ENCODE measurements around the gene CTNNA3.

DNA sequence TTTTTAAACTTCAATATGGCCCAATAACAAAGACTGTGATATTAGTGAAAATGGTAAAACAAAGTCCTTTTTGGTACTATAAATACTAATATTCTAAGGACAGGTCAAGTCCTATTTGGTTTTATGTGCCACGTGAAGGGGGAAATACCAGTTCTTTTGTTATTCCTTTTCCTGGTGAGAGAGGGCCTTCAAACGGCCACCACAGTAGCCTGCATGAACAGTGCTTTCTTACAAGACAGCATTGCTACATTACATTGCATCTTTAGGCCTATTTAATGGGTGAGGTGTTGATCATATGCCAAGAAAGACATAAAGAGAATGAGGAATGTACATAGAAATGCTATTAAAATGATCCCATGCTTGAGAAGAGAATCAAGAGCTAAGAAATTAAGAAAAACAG is 555.4 kb downstream of the CTNNA3 start:
- TF ChIP-seq POLR2AphosphoS5 (IDR thresholded peaks at IDR 0.05) (no peak), CTCF (IDR thresholded peaks at IDR 0.05) (no peak), POLR2A (IDR thresholded peaks at IDR 0.05) (no peak), EP300 (IDR thresholded peaks at IDR 0.05; ENCODE audit: low read depth) (no peak)
